Stimulated activated CD4-positive, alpha-beta T cell treated with anti-CD3 and anti-CD28 coated beads, Interleukin-12 subunit alpha, Interleukin-12 subunit beta, amount 100 ng/mL, for 4 hours (primary cell): Measurements from ENCODE around the gene CFAP77.

ENCODE experiments used
- DNase-seq: peaks from one replicate; pipeline ENCODE4 v3.0.0-alpha.2; 2020

Gene CFAP77

DNA sequence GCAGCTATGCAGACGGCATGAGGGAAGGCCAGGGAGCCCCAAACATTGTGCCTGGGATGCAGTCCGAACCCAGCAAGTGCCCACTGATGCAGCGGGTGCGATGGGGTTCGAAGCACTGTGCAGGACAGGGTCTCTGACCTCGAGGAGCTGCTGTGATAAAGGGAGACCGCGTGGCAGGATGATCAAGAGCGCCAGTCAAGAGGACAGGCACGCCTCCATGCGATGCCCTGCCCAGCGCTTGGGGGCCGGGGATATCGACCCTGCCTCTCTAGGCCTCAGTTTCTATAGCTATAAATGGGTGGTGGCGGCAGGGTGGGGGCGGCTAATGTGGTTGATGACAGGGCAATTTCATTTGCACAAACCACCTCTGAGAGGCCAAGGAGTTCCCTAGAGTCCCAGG lies 87.7 kb downstream of the CFAP77 start:
- no peak for DNase-seq

- no peak for DNase-seq
Measured at GRCh38 chr9:132498531-132499210, 88.7 kb downstream of the CFAP77 start.

DNA sequence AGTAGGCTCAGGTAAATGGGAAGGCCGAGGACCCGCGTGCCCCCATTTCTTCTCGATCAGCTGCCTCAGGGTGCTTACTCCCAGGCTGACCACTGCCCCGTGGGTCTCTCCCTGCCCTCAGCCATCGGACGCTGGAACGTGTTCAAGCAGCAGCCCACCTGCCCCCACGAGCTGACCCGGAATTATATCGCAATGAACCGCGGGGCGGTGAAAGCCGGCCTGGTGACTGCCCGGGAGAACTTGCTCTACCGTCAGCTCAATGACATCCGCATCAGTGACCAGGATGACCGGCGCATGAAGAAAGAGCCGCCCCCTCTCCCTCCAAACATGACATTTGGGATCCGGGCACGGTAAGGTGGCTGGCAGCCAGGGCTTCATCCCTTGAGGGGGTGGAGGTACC lies 89.2 kb downstream of the CFAP77 start:
- DNase-seq, result no peak

DNA sequence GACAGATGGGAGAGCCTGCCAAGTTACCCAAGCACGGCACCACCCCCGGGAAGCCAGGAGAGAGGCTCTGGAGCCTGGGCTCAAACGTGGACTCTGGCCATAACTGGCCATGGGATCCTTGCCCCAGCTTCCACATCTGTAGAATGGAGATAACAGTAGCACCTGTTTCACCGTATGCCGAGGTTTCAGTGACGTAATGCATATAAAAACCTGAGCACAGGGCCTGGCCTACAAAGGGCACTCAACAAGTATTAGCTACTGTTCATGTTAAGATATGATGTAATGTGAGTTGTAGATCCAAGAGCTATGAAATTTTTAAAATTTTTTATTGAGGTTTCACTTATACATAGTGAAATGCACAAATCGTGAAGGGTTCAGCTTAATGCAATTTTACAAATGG lies 90.2 kb downstream of the CFAP77 start:
- no peak for DNase-seq

DNA sequence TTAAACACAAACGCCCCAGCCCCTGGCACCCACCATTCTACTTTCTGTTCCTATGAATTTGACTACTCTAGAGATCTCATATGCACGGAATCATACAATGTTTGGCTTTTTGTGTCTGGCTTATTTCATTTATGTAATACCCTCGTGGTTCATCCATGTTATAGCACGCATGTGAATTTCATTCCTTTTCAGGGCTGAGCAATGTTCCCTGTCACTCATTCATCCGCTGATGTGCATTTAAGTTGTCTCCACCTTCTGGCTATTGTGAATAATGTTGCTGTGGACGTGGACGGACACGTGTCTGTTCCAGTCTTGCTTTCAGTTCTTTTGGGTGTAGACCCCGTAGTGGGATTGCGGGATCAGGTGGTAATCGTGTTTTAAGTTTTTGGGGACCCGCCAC lies 92.5 kb downstream of the CFAP77 start:
- DNase-seq, result no peak

DNA sequence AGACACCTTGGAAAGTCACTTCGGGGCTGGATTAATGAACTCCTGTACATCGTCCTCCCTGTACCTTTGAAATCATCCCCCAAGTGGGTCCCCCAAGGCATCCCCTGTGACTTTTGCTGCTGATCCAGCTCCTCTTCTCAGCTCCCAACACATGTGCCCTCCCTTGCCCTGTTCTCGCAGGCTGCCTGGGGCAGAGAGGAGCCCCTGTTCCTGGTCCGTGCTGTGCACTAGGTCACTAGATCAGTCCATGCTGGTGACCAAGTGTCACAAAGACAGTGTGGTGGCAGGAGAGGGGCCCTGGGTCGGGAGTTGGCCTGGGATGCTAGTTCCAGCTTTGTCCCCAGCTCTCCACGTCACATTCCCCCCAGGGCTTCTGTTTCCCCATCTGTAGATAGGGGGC lies 93.1 kb downstream of the CFAP77 start:
- DNase-seq, result no peak

- no peak for DNase-seq
Measured at GRCh38 chr9:132504488-132504887, 94.5 kb downstream of the CFAP77 start.

- no peak for DNase-seq
Measured at GRCh38 chr9:132505991-132506655, 96.1 kb downstream of the CFAP77 start.

DNA sequence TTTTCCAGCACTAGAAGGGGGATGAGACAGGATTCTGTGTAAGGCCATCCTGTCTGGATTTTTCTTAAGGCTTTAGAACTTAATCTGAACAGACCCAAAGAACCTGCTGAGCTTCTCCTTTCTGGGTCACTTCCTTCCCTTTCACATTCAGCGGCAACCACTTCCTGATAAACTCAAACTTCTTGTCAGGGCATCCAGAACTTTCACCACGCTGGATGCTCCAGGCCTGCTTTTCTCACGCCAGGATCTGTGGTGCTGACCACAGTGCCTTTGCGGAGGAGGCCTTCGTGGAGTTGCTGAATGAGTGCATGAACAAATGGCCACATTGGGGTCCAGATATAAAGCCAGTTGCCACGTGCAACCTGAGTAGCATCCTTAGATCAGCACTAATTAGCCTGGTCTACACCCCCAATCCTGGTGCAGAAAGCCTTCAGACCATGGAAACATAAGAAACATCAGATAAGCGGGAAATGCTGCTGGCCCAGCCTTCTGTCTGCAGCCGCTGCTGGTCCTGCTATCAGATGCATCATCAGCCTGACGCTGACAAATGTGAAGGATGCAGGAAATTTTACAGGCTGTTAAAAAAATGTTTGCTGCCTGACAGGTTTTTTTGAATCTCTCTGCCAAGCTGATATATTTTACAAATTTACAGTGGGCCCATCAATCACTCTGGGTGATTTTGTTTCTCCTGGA lies 97.1 kb downstream of the CFAP77 start:
- DNase-seq, result no peak

DNA sequence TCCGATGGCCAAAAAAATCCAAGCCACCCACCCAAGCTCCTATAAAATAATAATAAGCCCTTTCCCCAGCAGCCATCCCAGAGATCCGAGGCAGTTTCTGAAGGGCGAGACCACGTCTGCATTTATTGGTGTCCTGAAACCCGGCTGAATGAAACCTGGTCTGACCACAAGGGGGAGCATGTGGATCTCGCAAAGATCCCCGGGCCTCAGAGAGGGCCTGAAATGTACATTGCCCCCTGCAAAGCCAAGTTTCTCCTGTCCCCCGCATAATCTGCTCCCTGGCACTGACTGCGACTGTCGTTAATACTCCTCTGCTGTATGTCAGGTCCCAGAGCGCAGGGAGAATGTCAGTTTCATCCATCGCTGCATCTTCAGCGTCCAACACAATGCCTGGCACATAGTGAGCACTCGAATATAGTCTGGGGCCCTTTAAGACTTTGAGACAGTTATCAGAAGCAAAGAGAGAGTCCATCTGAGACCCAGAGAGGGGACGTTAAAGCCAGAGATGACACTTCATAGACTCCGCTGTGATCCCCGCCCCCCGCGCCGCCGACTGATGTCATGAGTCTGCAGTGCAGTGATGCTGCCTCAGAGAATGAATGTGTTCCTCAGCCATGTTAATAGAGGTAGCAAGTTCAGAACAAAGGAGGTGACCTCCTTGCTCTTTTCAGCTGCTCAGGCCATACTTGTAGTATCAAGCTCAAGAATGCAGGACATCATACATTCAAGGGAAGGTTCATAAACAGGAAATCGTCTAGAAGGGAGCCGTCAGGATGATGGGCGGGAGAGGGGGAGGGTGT lies 97.9 kb downstream of the CFAP77 start:
- peak; percentile 57 for DNase-seq

- no peak for DNase-seq
Measured at GRCh38 chr9:132509928-132510874, 100.2 kb downstream of the CFAP77 start.

GRCh38 chr9:132511191-132511999 lies 101.4 kb downstream of the CFAP77 start:
- no peak for DNase-seq

DNA sequence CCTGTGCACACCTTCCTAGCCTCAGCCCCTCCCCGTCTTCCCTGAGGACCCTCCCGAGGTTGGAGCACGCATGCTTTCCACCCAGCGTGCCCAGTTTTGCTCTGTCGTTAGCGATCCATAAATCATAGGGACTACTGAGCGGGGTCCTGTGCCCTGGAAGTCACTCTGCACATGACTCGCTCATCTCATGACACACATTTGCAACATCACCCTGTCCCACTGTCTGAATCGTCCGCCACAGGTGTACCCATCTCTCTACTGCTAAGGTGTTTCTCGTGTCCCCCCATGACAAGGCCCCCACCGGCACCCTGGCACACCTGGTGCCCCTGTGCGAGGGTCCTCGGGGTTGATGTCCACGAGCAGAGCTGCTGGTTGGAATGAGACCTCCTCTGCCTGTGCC lies 103.4 kb downstream of the CFAP77 start:
- DNase-seq, result no peak

GRCh38 chr9:132514011-132514744 lies 104.2 kb downstream of the CFAP77 start:
- DNase-seq, result no peak

- no peak for DNase-seq
Measured at GRCh38 chr9:132514821-132515220, 104.8 kb downstream of the CFAP77 start.

DNA sequence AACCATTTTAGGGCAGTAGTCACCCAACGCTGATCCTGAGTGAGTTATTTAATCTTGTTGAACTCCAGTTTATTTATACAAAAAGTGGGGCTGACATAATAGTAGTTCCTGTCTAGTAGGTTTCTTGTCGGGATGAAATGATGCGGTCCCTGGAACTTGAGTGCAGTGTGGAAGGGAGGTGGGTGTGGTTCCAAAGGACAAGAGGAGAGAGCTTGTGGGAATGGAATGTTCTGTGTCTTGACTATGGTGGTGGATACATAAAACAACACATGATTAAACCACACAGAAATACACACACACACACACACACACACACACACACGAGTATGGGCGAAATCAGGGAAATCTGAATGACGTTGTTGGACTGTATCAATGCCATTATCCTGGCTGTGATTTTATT lies 106.3 kb downstream of the CFAP77 start:
- DNase-seq, result no peak

DNA sequence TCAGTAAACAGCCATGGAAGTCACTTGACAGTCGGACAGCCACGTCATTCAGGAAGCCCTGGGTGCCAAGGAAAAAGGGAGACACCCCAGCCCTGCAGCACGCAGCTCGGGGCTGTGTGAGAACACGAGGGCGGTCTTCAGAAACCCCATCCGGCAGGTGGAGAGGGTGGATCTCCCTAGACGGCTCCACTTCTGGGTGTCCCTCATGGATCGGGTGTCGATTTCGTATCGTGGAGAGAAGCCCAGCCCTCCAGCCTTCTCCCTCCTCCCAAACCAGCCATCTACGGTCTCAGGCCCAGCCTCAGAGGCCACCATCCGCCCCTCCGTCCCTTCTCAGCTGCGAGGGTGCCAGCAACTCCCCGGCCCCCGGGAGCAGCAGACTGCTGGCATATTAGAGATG lies 106.9 kb downstream of the CFAP77 start:
- no peak for DNase-seq

- DNase-seq, result no peak
Measured at GRCh38 chr9:132517815-132518550, 108.0 kb downstream of the CFAP77 start.

DNA sequence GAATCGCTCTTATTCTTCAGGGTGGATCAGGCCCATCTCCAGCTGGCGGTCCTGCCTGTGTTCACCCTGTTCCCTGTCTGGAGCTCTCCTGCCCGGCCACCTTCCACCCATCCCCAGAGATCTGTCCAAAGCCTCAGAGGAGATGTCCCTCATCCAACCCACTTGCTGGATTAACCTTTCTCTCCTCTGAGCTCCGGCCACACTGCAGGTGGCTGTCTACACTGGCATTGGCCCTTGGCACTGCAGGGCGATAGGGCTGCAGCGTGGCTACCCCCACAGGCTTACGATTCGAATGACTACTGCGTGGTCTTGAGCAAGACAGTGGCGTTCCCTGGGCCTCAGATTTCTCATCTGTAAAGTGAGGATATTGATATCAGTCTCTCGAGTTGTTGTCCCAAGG lies 108.6 kb downstream of the CFAP77 start:
- no peak for DNase-seq

DNA sequence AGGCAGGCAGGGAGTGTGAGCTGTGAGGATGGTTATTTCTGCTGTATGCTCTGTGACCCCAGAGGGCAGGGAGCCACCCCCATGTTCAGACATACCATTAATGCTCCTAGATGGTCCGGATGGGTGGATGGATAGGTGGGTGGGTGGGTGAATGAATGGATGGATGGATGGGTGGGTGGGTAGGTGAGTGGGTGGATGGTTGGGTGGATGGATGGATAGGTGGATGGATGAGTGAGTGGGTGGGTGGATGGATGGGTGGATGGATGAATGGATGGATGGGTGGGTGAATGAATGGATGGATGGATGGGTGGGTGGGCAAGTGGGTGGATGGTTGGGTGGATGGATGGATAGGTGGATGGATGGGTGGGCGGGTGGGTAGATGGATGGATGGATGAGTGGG lies 109.0 kb downstream of the CFAP77 start:
- DNase-seq, result no peak
